K562 (cell line): ENCODE results near the gene JUND. TPM values are rescaled to one million over a fixed set of nuclear protein-coding genes. Genes with fewer than 3 reads are reported as not detected.

Experiments used
- ATAC-seq: fragments of 200-7000 bp; cut with Tn5 transposase; 3 replicates; pipeline ENCODE4 v1.9.1; 2020; ENCODE audit warnings: moderate library complexity
- BruUV-seq: library from RNA; stranded (reverse); fragments of 400-500 nt; replicated peaks from 2 replicates; lab custom pipeline; 2021; lab: Mats Ljungman, UMichigan
- CTCF ChIA-PET: fragments of 300-600 bp; formaldehyde crosslinking; extraction: SDS; loops from one replicate; lab custom pipeline; 2021; ENCODE audit warnings: low intra/inter-chr PET ratio; lab: Yijun Ruan, JAX
- POLR2A ChIA-PET: fragments of 300-600, 350-650 bp; sonication (Branson Sonifier 250); formaldehyde crosslinking; extraction: SDS; loops from one replicate; lab custom pipeline; 2021; ENCODE audit warnings: antibody characterized with exemption, inconsistent platforms; lab: Yijun Ruan, JAX
- DNase-seq, 4 experiments: peaks; one replicate each; pipeline versions ENCODE4 v3.0.0 to v3.0.0-alpha.2; 2011 to 2018; ENCODE audit warnings: low spot score in 3 of 4, mixed read lengths in 3 of 4; ENCODE audit errors: extremely low read depth in 1 of 4
- FAIRE-seq: peaks from 2 replicates; lab custom pipeline; 2011; peaks lifted over from hg19 to GRCh38; lab: Jason Lieb, UNC
- H2AFZ ChIP-seq: 2 replicates; pipeline ENCODE4 v1.6.0; 2011; ENCODE audit warnings: low read depth, low read length, control low read depth, inconsistent platforms
- H3K27ac ChIP-seq: fragments of 200-600 bp; 3 replicates; pipeline ENCODE4 v1.8.0; 2011; ENCODE audit warnings: low read depth, mild to moderate bottlenecking, control low read depth, inconsistent platforms, low read length, moderate library complexity, mixed read lengths; ENCODE audit errors: extremely low read depth
- H3K27me3 ChIP-seq, 2 experiments: fragments of 300-600 bp in 1 of 2; 2 replicates in 1 of 2; 3 replicates in 1 of 2; pipeline versions ENCODE4 v1.6.0 to v1.8.0; 2011; ENCODE audit warnings: inconsistent platforms in 2 of 2, low read length in 2 of 2, mild to moderate bottlenecking in 1 of 2, mixed read lengths in 1 of 2, moderate library complexity in 1 of 2; ENCODE audit not compliant: control insufficient read depth in 2 of 2, insufficient read depth in 2 of 2
- H3K36me3 ChIP-seq: fragments of 300-600 bp; 3 replicates; pipeline ENCODE4 v1.8.0; 2011; ENCODE audit warnings: mild to moderate bottlenecking, low read length, inconsistent platforms; ENCODE audit not compliant: control insufficient read depth, insufficient read depth
- H3K4me1 ChIP-seq, 2 experiments: fragments of 200-600 bp in 1 of 2; replicated peaks in 1 of 2; 2 replicates in 1 of 2; 3 replicates in 1 of 2; pipeline versions ENCODE4 v1.5.1 to v1.8.0; 2011; ENCODE audit warnings: inconsistent platforms in 2 of 2, low read length in 2 of 2, mild to moderate bottlenecking in 1 of 2, mixed read lengths in 1 of 2, moderate library complexity in 1 of 2; ENCODE audit not compliant: control insufficient read depth in 2 of 2, insufficient read depth in 2 of 2
- H3K4me2 ChIP-seq: 2 replicates; pipeline ENCODE4 v1.6.1; 2011; ENCODE audit warnings: low read length, control low read depth, inconsistent platforms, mixed read lengths; ENCODE audit not compliant: insufficient read depth
- H3K4me3 ChIP-seq: fragments of 200-600 bp; sonication (generic), shearing (Covaris generic); 2 replicates; pipeline ENCODE4 v1.5.1; 2016; ENCODE audit warnings: control low read depth, inconsistent platforms
- H3K79me2 ChIP-seq: fragments of 200-600 bp; 3 replicates; pipeline ENCODE4 v1.8.0; 2011; ENCODE audit warnings: low read length, inconsistent platforms; ENCODE audit not compliant: control insufficient read depth, insufficient read depth
- H3K9ac ChIP-seq, 2 experiments: 2 replicates each; pipeline versions ENCODE4 v1.6.0 to v1.6.1; 2011; ENCODE audit warnings: low read depth in 2 of 2, low read length in 2 of 2, control low read depth in 1 of 2, inconsistent platforms in 1 of 2, mild to moderate bottlenecking in 1 of 2, mixed read lengths in 1 of 2; ENCODE audit not compliant: insufficient read depth in 1 of 2
- H3K9me1 ChIP-seq: one replicate; pipeline ENCODE4 v1.6.0; 2011; ENCODE audit warnings: inconsistent platforms, mild to moderate bottlenecking, low read length, moderate library complexity; ENCODE audit not compliant: control insufficient read depth, insufficient read depth
- H3K9me3 ChIP-seq: replicated peaks from 2 replicates; pipeline ENCODE4 v1.5.1; 2011; ENCODE audit warnings: low read depth, low read length, inconsistent platforms; ENCODE audit not compliant: control insufficient read depth, insufficient read depth
- H4K20me1 ChIP-seq: replicated peaks from 2 replicates; pipeline ENCODE4 v1.6.1; 2011; ENCODE audit warnings: low read length, inconsistent platforms, mixed read lengths; ENCODE audit not compliant: control insufficient read depth, insufficient read depth
- BACH1 ChIP-seq: fragments of 200-800 bp; sonication (Bioruptor generic); IDR thresholded peaks from 2 replicates; pipeline ENCODE4 v1.6.1; 2016; ENCODE audit warnings: missing genetic modification characterization, missing compliant biosample characterization
- CHD7 ChIP-seq: fragments of 200-600 bp; sonication (generic); IDR thresholded peaks from one replicate; pipeline ENCODE4 v1.6.1; 2012; ENCODE audit warnings: mild to moderate bottlenecking, low read depth, low read length, inconsistent platforms
- HNRNPUL1 ChIP-seq: fragments of 200-400 bp; formaldehyde crosslinking; IDR thresholded peaks from 2 replicates; pipeline ENCODE4 v1.6.1; 2017; ENCODE audit warnings: low read length
- MNT ChIP-seq, 2 experiments: fragments of 450-650 bp; conservative IDR thresholded peaks; 2 replicates each; pipeline ENCODE4 v1.6.1; 2017; ENCODE audit warnings: mild to moderate bottlenecking in 2 of 2, moderate library complexity in 2 of 2
- NFE2 ChIP-seq: IDR thresholded peaks from 2 replicates; pipeline ENCODE4 v1.6.1; 2014; ENCODE audit warnings: antibody characterized with exemption, low read depth
- PPARD ChIP-seq: fragments of 250-450 bp; sonication (Bioruptor Pico); IDR thresholded peaks from 2 replicates; pipeline ENCODE4 v1.8.0; 2022; ENCODE audit warnings: inconsistent platforms, mild to moderate bottlenecking, moderate library complexity
- WGBS: fragments of 100-300 bp; shearing (Covaris generic); methylation state at CpG from one replicate; pipeline ENCODE4 v1.1.6; 2016; ENCODE audit warnings: low coverage, mixed read lengths; ENCODE audit not compliant: insufficient coverage; ENCODE audit errors: missing lambda C conversion rate; 5-methylcytosine and 5-hydroxymethylcytosine counted together
- in situ Hi-C: fragments of 300-500 bp; cut with MboI; formaldehyde crosslinking; loops from 4 replicates; pipeline ENCODE4 v1.15.0; 2018; ENCODE audit warnings: inconsistent platforms, mixed read lengths
- intact Hi-C: fragments of 100-400 bp; cut with micrococcal nuclease; formaldehyde crosslinking; loops from 2 replicates; pipeline ENCODE4 v1.14.2; 2022
- polyA plus RNA-seq, 8 experiments: library from polyadenylated mRNA; depleted of rRNA in 4 of 8; stranded (reverse) in 5 of 8; unstranded in 3 of 8; fragments of >200 nt; fragmentation: Nextera tagmentation in 2 of 8; fragmentation: Illumina TruSeq in 1 of 8; extraction: Ambion mirVana in 2 of 8; extraction: Trizol in 1 of 8; gene quantifications; 2 replicates each; pipeline versions ENCODE4 v1.2.1 to v1.2.3, GENCODE V29; 2011 to 2014; ENCODE audit warnings: inconsistent platforms in 1 of 8, missing spikeins in 1 of 8
- total RNA-seq, 7 experiments: library from RNA; depleted of rRNA in 6 of 7; stranded (reverse); fragments of >200 nt in 6 of 7; fragmentation: Illumina TruSeq in 2 of 7; extraction: Trizol in 2 of 7; gene quantifications; 2 replicates each; pipeline versions ENCODE4 v1.2.1 to v1.2.3, GENCODE V29; 2011 to 2021; ENCODE audit warnings: low replicate concordance in 1 of 7

JUND gene
- total and polyA plus RNA-seq, 9 of the 15 experiments (the other 6 are each of a cell fraction or from before 2014, with no cell fraction given): 6.4 to 286 (median 42.3) TPM

- POLR2A ChIA-PET: interaction anchor here (0.6 to 1.4 kb wide), 4 partner anchors 9 to 103 kb away, joined by 3 to 8 read pairs (median 4); partner anchors contain the start of genes GDF15 and JUND
- H2AFZ ChIP-seq: peak overlapping the region; percentile 72
- H3K9ac ChIP-seq: peak overlapping the region; percentile 83 to 98; a peak in 3 of 4 replicates
- WGBS: 40% methylated on average over 10 of the region's 14 CpGs
- in situ Hi-C loops: no loop called here
- intact Hi-C loops: loop anchor here (1.0 kb wide), 1 partner anchor 28 kb away; no protein-coding TSS in a partner anchor
- H4K20me1 ChIP-seq: no peaks in the 10 kb centered on the region
- no peaks in the 10 kb centered on the region for H3K36me3 ChIP-seq
- ATAC-seq: no peak
- peaks cover 19% of the 10 kb centered on the region; the same call in 2 of the 3 replicates for H3K79me2 ChIP-seq
- H3K9me1 ChIP-seq: no peaks in the 10 kb centered on the region
- no TSS peak for BruUV-seq
- peak in 3 of 4 experiments; percentile 9 to 70 (median 37) for DNase-seq
- CTCF ChIA-PET: no interaction called here
- H3K4me3 ChIP-seq: no peak overlapping the region
- H3K4me2 ChIP-seq: peak overlapping the region; percentile 26; the same call in 1 of the 2 replicates
- no peaks in the 10 kb centered on the region for H3K9me3 ChIP-seq
- peak overlapping the region; percentile 69 for H3K27ac ChIP-seq
- peak; percentile 37 for FAIRE-seq
- H3K4me1 ChIP-seq: peaks cover 31 to 69% of the 10 kb centered on the region in 2 experiments
- H3K27me3 ChIP-seq: no peaks in the 10 kb centered on the region
- TF ChIP-seq CHD7 (no peak), HNRNPUL1 (no peak), PPARD (CRISPR knock-in tag) (no peak), MNT (conservative IDR thresholded peaks at IDR 0.05) (0 out of 4 replicates have a peak, but pooled peaks of 1 of the 2 experiments have one; percentile 21), BACH1 (tag) (0 out of 2 replicates have a peak, but pooled peaks have one; percentile 21), NFE2 (0 out of 2 replicates have a peak, but pooled peaks have one; percentile 8)
These were observed 9.0 kb upstream of the JUND start for GRCh38 chr19:18290302-18291018.
